Measurements from ENCODE around the gene S100A11.

DNA sequence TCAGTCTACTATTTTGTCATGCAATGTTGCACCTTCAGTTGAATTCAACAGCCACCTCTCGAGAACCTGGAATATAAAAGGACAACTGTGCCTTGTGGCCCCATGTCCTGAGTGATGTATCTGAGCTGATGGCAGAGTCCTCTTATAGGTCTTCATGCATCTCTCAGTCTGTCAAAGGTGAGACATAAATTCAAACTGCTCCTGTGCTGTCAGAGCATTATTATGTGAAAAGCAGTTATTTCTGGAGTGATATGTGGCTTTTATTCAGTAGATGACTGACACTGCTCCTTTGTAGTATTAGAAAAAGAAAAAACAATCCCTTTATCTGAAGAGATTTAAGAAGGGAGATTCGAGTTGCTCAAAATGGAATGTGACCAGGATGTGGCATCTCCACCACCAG, 51.5 kb downstream of the S100A11 start:
- no peak for TF ChIP-seq CTCF (IDR thresholded peaks at IDR 0.05)
- TF ChIP-seq, protein P1, sequence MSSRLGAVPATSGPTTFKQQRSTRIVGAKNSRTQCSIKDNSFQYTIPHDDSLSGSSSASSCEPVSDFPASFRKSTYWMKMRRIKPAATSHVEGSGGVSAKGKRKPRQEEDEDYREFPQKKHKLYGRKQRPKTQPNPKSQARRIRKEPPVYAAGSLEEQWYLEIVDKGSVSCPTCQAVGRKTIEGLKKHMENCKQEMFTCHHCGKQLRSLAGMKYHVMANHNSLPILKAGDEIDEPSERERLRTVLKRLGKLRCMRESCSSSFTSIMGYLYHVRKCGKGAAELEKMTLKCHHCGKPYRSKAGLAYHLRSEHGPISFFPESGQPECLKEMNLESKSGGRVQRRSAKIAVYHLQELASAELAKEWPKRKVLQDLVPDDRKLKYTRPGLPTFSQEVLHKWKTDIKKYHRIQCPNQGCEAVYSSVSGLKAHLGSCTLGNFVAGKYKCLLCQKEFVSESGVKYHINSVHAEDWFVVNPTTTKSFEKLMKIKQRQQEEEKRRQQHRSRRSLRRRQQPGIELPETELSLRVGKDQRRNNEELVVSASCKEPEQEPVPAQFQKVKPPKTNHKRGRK (CRISPR knock-in tag; IDR thresholded peaks at IDR 0.05; ENCODE audit: borderline replicate concordance), result no peak
- no peak for TF ChIP-seq CREB1 (CRISPR knock-in tag; IDR thresholded peaks at IDR 0.05)
